Ishikawa (cell line): ENCODE data around the gene CARMIL1.

Experiments
- NFIC ChIP-seq: IDR thresholded peaks from 2 replicates; pipeline ENCODE4 v1.6.1; 2012
- RAD21 ChIP-seq: IDR thresholded peaks from 2 replicates; pipeline ENCODE4 v1.6.1; 2012; ENCODE audit warnings: low read depth

DNA sequence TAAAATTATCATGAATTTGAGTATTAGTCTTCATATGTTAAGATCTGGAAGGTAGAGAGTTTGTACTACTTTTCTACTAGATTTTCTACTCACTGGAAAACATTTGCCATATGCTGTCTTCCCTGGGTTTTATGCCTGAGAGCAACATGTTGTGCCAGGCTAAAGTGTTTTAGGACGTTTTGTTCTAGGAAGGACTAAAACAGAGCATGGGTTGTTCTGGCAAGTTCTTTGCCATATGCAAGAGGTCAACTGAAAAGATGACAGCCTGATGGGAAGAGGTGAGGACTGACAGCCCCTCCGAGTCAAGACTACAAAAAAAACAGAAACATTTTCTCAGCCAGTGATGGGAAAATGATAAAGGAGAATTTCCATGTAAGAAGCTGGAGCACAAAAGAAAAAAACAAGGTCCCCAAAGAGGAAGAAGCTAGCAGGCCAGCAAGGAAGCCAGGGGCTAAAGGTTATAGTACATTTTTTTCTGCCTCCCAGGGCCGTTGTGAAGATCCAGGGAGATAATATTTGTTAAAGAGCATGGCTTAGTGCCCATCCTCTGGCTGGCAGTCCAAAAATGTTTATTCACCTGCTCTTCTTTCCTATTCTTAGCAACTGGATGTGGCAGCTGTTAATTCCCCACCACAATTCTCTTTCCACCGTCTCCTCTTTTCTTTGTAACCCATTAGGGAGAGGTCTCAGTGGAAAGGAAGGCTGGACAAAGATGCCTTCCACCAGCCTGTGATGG lies 380.6 kb downstream of the CARMIL1 start:
- TF ChIP-seq NFIC (no peak), RAD21 (no peak)
